Measurements from ENCODE around the gene ERG.

ERG gene

GRCh38 chr21:38410466-38410865 is 87.8 kb downstream of the ERG start:
- no peak for TF ChIP-seq SIN3A (IDR thresholded peaks at IDR 0.05; ENCODE audit: borderline replicate concordance, insufficient read depth, low read length)
- no peak for TF ChIP-seq POLR2AphosphoS5 (IDR thresholded peaks at IDR 0.05; ENCODE audit: low read depth, low read length)

GRCh38 chr21:38409907-38410306 is 88.4 kb downstream of the ERG start:
- TF ChIP-seq TAF1 (IDR thresholded peaks at IDR 0.05; ENCODE audit: borderline replicate concordance, insufficient read depth, low read length), result no peak
- TF ChIP-seq SIN3A (IDR thresholded peaks at IDR 0.05; ENCODE audit: borderline replicate concordance, insufficient read depth, low read length), result no peak

GRCh38 chr21:38404177-38404576 is 94.1 kb downstream of the ERG start:
- no peak for TF ChIP-seq SIN3A (IDR thresholded peaks at IDR 0.05; ENCODE audit: borderline replicate concordance, insufficient read depth, low read length)
- no peak for TF ChIP-seq REST (IDR thresholded peaks at IDR 0.05; ENCODE audit: insufficient read depth in 1 of 2, low read depth in 2 of 2, low read length in 2 of 2)
- TF ChIP-seq POLR2AphosphoS5 (IDR thresholded peaks at IDR 0.05; ENCODE audit: low read depth, low read length), result no peak
- TF ChIP-seq TAF1 (IDR thresholded peaks at IDR 0.05; ENCODE audit: borderline replicate concordance, insufficient read depth, low read length), result no peak
- no peak for TF ChIP-seq FOXP2 (optimal IDR thresholded peaks at IDR 0.05; ENCODE audit: borderline replicate concordance, extremely low read depth, extremely low read length, insufficient read depth)

- TF ChIP-seq SIN3A (IDR thresholded peaks at IDR 0.05; ENCODE audit: borderline replicate concordance, insufficient read depth, low read length), result no peak
- no peak for TF ChIP-seq REST (IDR thresholded peaks at IDR 0.05; ENCODE audit: insufficient read depth in 1 of 2, low read depth in 2 of 2, low read length in 2 of 2)
- no peak for TF ChIP-seq POLR2AphosphoS5 (IDR thresholded peaks at IDR 0.05; ENCODE audit: low read depth, low read length)
- no peak for TF ChIP-seq TAF1 (IDR thresholded peaks at IDR 0.05; ENCODE audit: borderline replicate concordance, insufficient read depth, low read length)
- TF ChIP-seq FOXP2 (optimal IDR thresholded peaks at IDR 0.05; ENCODE audit: borderline replicate concordance, extremely low read depth, extremely low read length, insufficient read depth), result no peak
These were observed 95.5 kb downstream of the ERG start for GRCh38 chr21:38402795-38403194.

- TF ChIP-seq POLR2AphosphoS5 (IDR thresholded peaks at IDR 0.05; ENCODE audit: low read depth, low read length) (no peak), FOXP2 (optimal IDR thresholded peaks at IDR 0.05; ENCODE audit: borderline replicate concordance, extremely low read depth, extremely low read length, insufficient read depth) (no peak), REST (IDR thresholded peaks at IDR 0.05; ENCODE audit: insufficient read depth in 1 of 2, low read depth in 2 of 2, low read length in 2 of 2) (no peak), SIN3A (IDR thresholded peaks at IDR 0.05; ENCODE audit: borderline replicate concordance, insufficient read depth, low read length) (no peak), TAF1 (IDR thresholded peaks at IDR 0.05; ENCODE audit: borderline replicate concordance, insufficient read depth, low read length) (no peak)
These were observed 96.0 kb downstream of the ERG start for GRCh38 chr21:38402291-38402690.

GRCh38 chr21:38401191-38401926 is 96.9 kb downstream of the ERG start:
- TF ChIP-seq TAF1 (IDR thresholded peaks at IDR 0.05; ENCODE audit: borderline replicate concordance, insufficient read depth, low read length) (no peak), REST (IDR thresholded peaks at IDR 0.05; ENCODE audit: insufficient read depth in 1 of 2, low read depth in 2 of 2, low read length in 2 of 2) (no peak), POLR2AphosphoS5 (IDR thresholded peaks at IDR 0.05; ENCODE audit: low read depth, low read length) (no peak), FOXP2 (optimal IDR thresholded peaks at IDR 0.05; ENCODE audit: borderline replicate concordance, extremely low read depth, extremely low read length, insufficient read depth) (no peak), SIN3A (IDR thresholded peaks at IDR 0.05; ENCODE audit: borderline replicate concordance, insufficient read depth, low read length) (no peak)
